Tibial nerve (tissue), 4 donors: ENCODE data around the gene GPR4. TPM values are rescaled to one million over a fixed set of nuclear protein-coding genes. Genes with fewer than 3 reads are reported as not detected.

Experiments
- DNase-seq, 2 donors: peaks; one replicate each; pipeline ENCODE4 v3.0.0-alpha.2; 2019; ENCODE audit warnings: low spot score in 2 of 2
- H3K27ac ChIP-seq, 4 donors: fragments of 200-600 bp; sonication (generic) in 3 of 4; one replicate each; pipeline ENCODE4 v1.5.1; 2017 to 2019; ENCODE audit warnings: mild to moderate bottlenecking in 1 of 4
- H3K27me3 ChIP-seq, 2 donors: fragments of 200-600 bp; sonication (generic) in 1 of 2; one replicate each; pipeline versions ENCODE4 v1.5.1 to v1.6.0; 2017 to 2019
- H3K36me3 ChIP-seq, 3 donors: fragments of 200-600 bp; sonication (generic); one replicate each; pipeline ENCODE4 v1.5.1; 2018 to 2019
- H3K4me1 ChIP-seq, 4 donors: fragments of 200-600 bp; sonication (generic) in 3 of 4; one replicate each; pipeline ENCODE4 v1.5.1; 2017 to 2019
- H3K4me3 ChIP-seq, 4 donors: fragments of 200-600 bp; sonication (generic) in 3 of 4; one replicate each; pipeline ENCODE4 v1.5.1; 2017 to 2019; ENCODE audit warnings: mild to moderate bottlenecking in 1 of 4, moderate library complexity in 1 of 4
- H3K9me3 ChIP-seq, 4 donors: fragments of 200-600 bp; sonication (generic) in 3 of 4; one replicate each; pipeline ENCODE4 v1.5.1; 2017 to 2019
- EP300 ChIP-seq, 2 donors: sonication (generic); formaldehyde crosslinking; IDR thresholded peaks; one replicate each; pipeline ENCODE4 v1.6.1; 2017; ENCODE audit warnings: antibody characterized with exemption in 2 of 2, mild to moderate bottlenecking in 1 of 2
- POLR2A ChIP-seq, 2 donors: fragments of 450-650 bp; IDR thresholded peaks; one replicate each; pipeline ENCODE4 v1.6.1; 2017; ENCODE audit warnings: antibody characterized with exemption in 2 of 2, mild to moderate bottlenecking in 2 of 2, moderate library complexity in 2 of 2
- WGBS, 2 donors: methylation state at CpG; one replicate each; pipeline ENCODE4 v1.1.5; 2018; 5-methylcytosine and 5-hydroxymethylcytosine counted together
- total RNA-seq, 4 donors: library from RNA; depleted of rRNA; stranded (reverse); fragments of >200 nt; gene quantifications; one replicate each; pipeline ENCODE4 v1.1.0, GENCODE V29; 2016
- TF ChIP-seq, protein P1 (sequence below), 5 experiments: fragments of 200-600 bp in 3 of 5; fragments of 450-650 bp in 2 of 5; sonication (generic) in 3 of 5; IDR thresholded peaks; one replicate each; pipeline ENCODE4 v1.5.1; 2016 to 2019; ENCODE audit warnings: antibody characterized with exemption in 5 of 5, mild to moderate bottlenecking in 3 of 5, moderate library complexity in 2 of 5

Gene GPR4
- total RNA-seq, 4 donors from 2014 or later = 12.6 to 15.6 (median 13.8) TPM

DNA sequence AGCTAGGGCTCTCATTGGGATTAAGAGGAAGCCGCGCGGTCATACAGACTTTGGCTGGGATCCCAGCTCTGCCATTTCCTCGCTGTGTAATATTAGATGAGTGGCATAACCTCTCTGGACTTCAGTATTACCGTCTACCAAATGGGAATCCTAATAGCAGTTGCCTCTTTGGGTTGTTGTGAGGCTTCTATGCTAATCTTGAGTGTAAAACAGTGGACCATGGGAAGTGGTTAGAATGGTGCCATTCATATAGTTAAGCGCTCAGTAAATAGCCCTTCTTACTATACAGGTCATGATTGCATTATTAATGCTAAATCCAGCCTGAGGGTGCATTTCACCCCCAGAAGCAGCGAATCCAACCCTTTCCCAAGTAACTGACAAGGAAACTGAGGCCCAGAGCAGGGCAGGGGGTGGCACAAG is 16.8 kb downstream of the GPR4 start:
- Histone ChIP-seq H3K4me1 (peaks cover 0 to 22% (median 10%) of the 10 kb centered on the region in 4 donors), H3K27me3 (peaks cover 0 to 1% of the 10 kb centered on the region in 2 donors), H3K9me3 (no peaks in the 10 kb centered on the region), H3K36me3 (no peaks in the 10 kb centered on the region), H3K4me3 (peak overlapping the region; percentile 54 to 84 (median 76)), H3K27ac (peak overlapping the region; percentile 94 to 99 (median 97))
- no peak for DNase-seq
- TF ChIP-seq POLR2A (IDR thresholded peaks at IDR 0.05) (no peak), EP300 (IDR thresholded peaks at IDR 0.05) (no peak)
- TF ChIP-seq, protein P1, sequence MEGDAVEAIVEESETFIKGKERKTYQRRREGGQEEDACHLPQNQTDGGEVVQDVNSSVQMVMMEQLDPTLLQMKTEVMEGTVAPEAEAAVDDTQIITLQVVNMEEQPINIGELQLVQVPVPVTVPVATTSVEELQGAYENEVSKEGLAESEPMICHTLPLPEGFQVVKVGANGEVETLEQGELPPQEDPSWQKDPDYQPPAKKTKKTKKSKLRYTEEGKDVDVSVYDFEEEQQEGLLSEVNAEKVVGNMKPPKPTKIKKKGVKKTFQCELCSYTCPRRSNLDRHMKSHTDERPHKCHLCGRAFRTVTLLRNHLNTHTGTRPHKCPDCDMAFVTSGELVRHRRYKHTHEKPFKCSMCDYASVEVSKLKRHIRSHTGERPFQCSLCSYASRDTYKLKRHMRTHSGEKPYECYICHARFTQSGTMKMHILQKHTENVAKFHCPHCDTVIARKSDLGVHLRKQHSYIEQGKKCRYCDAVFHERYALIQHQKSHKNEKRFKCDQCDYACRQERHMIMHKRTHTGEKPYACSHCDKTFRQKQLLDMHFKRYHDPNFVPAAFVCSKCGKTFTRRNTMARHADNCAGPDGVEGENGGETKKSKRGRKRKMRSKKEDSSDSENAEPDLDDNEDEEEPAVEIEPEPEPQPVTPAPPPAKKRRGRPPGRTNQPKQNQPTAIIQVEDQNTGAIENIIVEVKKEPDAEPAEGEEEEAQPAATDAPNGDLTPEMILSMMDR (IDR thresholded peaks at IDR 0.05) = no peak
- WGBS, 2 donors = 23 to 28% methylated on average over 7 of the region's 7 CpGs

DNA sequence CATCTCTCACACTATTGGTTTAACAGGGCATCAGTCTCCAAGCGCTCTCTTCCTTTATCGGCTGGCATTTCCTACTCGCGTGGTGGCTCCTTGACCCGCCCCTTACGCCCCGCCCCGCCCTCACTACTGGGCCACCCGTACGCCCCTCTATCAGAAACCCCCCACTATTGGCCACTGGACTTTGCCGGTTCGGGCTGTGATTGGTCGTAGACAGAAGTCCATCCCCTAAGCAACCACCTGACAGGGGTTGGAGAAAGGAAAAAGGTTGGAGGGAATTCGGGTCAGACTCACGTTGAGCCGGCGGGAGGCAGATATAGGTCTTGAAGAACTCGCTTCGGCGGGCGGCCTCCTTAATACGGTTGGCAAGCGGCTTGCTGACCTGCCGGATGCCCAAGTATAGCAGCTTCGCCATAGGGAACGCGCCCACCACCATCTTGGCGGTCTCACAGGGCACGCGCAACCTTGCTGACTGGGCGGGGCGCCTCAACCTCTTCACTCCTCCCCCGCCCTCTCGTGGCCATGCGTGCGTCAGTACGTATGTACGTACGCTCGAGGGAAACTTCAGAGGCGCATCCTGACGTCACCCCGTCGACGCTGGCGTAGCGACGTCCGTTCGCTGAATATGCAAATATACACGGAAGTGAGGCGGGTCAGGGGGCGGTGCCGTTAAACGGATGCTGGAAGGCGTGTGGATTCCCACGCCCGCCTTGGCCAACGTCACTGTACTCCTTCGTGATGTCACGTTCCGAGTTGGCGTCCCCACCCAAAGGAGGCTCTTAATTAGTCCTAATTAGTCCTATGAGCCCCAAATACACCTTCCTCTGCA is 17.5 kb downstream of the GPR4 start, which contains the start of gene OPA3:
Gene OPA3, minus strand, starts transcription at position 471 of the 826 bp plus-strand sequence. Its CDS starts 38 bp downstream, at position 433.
- Histone ChIP-seq H3K4me3 (peak within 1 kb of the TSS; percentile 54 to 84 (median 76)), H3K9me3 (no peaks in the 10 kb centered on the region), H3K27me3 (no peaks in the 10 kb centered on the region), H3K4me1 (peaks cover 0 to 22% (median 10%) of the 10 kb centered on the region in 4 donors), H3K36me3 (no peaks in the 10 kb centered on the region), H3K27ac (peak within 1 kb of the TSS; percentile 94 to 99 (median 97))
- 0 to 1% methylated on average over 43 to 59 of the region's 63 CpGs for WGBS, 2 donors
- peak; percentile 99 for DNase-seq
- TF ChIP-seq POLR2A (IDR thresholded peaks at IDR 0.05) = peak in 1 of 2 donors; percentile 70
- TF ChIP-seq, protein P1 (IDR thresholded peaks at IDR 0.05) = peak in 2 of 5 experiments; percentile 55 to 63
- peak; percentile 94 to 99 for TF ChIP-seq EP300 (IDR thresholded peaks at IDR 0.05)

GRCh38 chr19:45581576-45581975 is 20.4 kb downstream of the GPR4 start:
- WGBS, 2 donors = 59 to 68% methylated on average over 7 of the region's 7 CpGs
- H3K4me3 ChIP-seq = no peak overlapping the region
- DNase-seq = no peak
- no peaks in the 10 kb centered on the region for H3K9me3 ChIP-seq
- H3K36me3 ChIP-seq = no peaks in the 10 kb centered on the region
- TF ChIP-seq, protein P1 (IDR thresholded peaks at IDR 0.05) = no peak
- TF ChIP-seq EP300 (IDR thresholded peaks at IDR 0.05) (no peak), POLR2A (IDR thresholded peaks at IDR 0.05) (no peak)
- peak overlapping the region in 1 of 4 donors; percentile 17 for H3K27ac ChIP-seq
- no peaks in the 10 kb centered on the region for H3K27me3 ChIP-seq
- peaks cover 0 to 22% (median 10%) of the 10 kb centered on the region in 4 donors for H3K4me1 ChIP-seq

GRCh38 chr19:45578861-45579260 is 23.2 kb downstream of the GPR4 start:
- WGBS, 2 donors = 71 to 78% methylated on average over 5 of the region's 5 CpGs
- Histone ChIP-seq H3K4me1 (peaks cover 0 to 14% (median 3%) of the 10 kb centered on the region in 4 donors), H3K4me3 (no peak overlapping the region), H3K27ac (no peak overlapping the region), H3K9me3 (no peaks in the 10 kb centered on the region), H3K36me3 (no peaks in the 10 kb centered on the region), H3K27me3 (no peaks in the 10 kb centered on the region)
- no peak for DNase-seq
- no peak for TF ChIP-seq EP300 (IDR thresholded peaks at IDR 0.05)
- no peak for TF ChIP-seq POLR2A (IDR thresholded peaks at IDR 0.05)
- TF ChIP-seq, protein P1 (IDR thresholded peaks at IDR 0.05) = no peak
